NCI-H2029 (cell line): ENCODE results near the gene ARID5B.

ENCODE experiments used
- DNase-seq: peaks from one replicate; lab custom pipeline; 2025; lab: John Stamatoyannopoulos, UW

ARID5B gene

DNA sequence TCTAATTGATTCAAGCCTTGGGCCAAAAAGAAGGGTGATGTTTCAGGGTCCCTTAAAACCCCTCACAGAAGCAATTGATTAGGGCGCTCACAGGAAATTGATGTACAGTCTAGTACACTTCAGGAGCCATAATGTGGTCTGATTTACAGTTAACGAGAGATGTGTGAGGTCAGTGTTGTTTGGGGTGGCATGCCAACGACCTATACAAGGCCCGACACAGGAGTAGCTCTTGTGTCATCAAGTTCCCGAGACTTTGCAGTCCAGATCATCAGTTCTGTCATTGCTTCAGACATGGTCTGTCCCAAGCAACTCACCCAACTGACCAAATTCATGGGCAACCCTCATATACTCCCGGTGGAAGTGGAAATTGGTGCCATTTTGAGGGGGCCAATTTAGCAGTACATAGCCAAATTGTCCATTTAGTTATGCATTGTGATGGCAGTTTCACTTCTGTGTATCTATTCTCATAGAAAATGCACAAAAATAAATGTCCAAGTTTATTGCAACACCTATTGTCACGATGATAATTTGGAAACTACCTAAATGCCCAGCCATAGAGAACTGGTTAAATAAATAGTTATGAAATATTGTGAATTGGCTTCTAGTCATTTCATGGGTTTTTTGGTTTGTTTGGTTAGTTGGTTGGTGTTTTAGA, 18.0 kb upstream of the ARID5B start:
- no peak for DNase-seq

DNA sequence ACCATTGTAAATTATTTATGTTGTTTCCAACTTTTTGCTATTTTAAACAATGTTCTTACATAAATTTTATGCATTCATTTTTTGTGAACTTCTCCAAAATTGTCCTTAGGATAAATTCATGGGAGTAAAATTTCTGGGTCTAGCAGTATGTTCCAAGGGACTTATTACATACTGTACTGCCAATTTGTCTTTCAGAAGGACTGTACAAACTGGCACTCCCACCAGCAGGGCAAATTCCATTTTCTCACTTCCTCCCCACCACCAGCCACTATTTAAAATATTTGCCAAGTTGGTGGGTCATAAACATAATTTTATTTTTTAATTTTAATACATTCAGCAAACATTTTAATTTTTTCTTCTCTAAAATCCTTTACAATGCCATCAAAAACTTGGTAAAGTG, 13.7 kb upstream of the ARID5B start:
- DNase-seq, result no peak

DNA sequence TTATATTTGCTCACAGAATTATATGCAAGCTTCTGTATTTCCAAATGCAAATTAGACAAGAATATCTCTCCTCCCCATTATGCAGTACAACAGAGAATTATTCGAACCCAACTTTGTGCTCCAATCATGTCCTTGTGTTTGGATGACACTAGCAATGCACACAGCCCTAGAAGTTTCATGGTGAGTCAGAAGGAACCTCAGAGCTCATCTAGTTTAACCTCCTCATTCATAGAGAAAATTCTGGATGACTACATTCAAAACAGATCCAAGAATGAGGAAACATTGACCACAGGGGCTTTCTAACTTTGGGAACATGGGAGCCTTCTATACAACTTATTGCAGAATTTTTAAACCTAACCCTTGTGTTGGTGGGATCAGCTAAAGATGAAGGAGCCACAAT, 12.8 kb upstream of the ARID5B start:
- no peak for DNase-seq

DNA sequence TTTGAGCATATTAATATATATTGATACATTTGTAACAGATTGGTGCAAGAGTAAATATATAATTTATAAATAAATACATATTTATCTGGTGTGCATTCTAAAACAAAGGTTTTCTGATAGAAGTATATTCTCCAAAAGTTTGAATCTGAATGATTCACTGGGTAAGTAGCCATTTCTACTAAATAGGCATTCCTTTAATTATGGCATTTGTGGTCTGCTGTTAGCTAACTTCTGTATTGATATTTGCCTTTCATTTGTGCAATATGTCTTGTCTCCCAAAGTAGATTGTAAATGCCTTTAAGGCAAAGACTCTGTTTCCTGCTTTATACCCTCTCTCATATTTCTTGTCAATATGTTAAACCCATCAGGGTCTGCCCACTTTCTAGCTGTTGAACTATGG, 11.1 kb upstream of the ARID5B start:
- DNase-seq, result no peak

DNA sequence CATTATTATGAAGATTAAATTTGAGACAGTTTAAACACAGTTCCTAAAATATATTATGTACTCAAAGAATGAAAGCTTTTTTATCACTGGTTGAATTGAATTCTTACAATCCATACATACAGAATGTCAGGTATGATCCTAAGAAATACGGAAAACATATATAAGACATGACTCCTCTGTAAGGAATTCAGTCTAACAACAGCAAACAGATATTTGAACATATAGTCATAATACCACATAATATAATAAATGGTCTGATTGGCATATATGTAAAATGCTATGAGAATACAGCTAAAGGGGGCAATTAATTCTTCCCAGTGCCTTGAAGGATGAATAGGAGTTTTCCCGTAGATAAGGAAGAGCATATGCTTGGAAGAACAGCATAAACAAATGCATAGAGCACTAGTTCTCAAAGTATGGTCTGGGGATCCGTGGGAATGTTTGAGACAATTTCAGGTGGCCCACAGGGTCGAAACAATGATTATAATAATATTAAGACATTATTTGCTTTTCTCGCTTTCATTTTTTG, 10.6 kb upstream of the ARID5B start:
- DNase-seq, result no peak

DNA sequence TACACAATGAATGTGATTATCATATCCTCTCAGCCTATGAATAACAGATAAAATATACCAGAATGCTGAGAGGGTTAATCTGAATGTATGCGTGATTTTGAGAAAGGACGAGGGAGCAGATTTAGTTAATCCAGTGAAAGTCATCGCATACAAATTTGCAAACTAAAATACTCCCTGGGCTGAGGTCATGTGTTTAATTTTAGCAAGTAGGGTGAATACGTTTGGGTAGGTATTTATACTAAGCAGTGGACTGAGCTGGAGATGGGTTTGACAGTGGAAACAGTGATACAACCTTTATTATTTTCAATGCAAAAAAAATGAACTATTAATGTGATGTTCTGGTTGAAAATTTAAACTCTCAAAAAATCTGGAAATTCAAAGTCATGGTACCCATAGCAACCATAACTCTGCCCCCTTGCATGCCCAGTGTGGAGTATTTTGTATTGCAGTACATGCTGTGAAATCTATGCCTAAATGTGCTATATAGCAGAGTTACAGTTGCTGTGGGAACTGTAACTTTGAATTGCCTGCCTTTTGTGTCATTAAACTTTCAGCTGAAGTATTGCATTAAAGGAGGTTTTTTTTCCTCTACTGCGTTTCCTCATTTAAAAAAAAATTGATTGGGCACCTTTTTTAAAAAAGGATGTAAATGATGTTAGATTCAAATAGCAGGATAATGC, 9.5 kb upstream of the ARID5B start:
- no peak for DNase-seq

DNA sequence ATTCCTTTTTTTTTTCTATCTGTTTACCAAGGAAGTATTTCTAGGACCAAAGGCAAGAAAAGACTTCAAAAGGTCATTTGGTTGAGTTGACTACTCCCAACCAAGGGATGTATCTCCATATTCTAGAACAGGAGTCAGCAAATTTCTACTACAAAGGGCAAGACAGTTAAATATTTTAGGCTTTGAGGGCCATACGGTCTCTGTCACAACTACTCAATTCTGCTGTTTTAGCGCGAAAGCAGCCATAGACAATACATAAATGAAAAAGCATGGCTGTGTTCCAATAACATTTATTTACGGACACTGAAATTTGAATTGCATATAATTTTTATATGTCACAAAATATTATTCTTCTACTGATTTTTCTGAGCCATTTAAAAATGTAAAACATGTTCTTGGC, 8.5 kb upstream of the ARID5B start:
- no peak for DNase-seq

DNA sequence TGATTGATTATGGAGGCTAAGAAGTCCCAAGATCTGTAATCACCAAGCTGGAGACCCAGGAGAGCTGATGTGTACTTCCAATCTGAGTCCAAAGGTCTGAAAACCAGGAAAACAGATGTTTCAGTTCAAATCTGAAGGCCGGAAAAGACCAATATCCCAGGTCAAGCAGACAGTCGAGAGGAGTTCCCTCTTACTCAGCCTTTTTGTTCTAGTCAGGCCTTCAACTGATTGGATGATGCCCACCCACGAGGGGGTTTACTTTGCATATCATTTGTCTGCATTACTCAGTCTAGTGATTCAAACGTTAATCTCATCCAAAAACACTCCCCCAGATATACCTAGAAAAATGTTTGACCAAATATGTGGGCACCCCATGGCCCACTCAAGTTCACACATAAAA, 7.4 kb upstream of the ARID5B start:
- DNase-seq, result no peak

DNA sequence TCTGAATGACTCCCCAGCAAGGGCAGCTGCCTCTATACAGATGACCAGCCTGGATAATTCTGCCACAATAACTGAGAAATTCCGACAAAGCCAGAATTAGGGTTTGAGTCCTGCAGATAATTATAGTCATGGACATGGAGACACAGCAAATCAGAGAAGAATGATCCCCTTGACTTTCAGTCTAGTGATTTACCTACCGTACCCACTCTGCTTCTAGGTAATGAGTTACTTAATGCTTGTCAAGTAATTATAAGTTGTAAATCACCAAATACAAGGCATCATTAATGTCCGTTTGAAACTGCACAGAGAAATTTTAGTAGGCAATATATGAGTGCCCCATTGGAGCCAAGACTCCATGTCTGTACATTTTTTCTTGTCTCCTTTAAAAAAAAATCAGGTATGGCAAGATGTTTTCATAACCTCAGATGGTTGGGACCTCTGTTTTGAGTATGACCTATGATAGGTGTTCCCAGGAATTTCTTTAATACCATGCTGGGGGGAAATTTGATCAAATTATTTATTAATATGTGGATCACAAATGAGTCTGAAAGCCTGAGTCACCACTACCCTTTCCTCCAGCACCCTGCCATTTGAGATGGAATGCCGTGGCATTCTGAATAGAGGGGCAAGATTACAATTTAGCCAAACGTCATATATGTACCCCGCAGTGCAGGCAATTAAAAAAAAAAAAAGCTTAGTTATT, 5.5 kb upstream of the ARID5B start:
- DNase-seq, result no peak

DNA sequence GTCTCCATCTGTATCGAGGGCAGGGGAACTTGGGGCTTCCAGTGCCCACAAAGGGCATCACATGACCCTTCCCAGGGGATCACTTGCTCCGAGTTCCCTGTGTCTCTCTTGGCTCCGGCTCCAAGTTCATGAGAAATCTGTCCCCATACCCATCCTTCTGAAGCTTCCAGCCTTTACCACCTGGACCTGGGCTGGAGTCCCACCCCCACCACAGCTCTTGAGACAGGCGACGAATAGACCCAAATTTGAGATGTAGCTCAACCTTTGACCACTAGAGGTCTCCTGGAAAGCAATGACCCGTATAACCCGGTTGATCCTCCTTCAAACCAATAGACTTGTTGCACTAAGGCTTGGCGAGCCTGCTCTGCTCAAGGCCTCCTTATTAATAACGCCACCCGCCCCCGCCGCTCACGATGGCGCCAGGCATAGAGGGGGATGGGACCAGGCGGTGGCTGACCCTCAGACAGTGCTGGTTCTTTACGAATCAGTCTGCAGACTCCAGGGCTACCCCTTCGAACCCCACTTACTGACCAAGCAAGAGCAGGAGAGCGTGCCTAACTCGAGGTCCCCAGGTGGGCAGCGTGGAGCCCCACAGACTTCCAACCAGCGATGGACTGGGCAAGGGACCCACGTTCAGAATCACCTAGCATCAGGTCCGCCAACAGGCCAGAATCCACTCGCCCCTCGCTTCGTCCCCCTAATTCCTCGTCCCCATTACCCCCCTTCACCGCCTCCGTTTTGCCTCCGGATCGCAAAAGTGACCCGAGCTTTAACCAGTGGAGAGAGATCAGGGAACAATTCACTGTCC, 4.4 kb upstream of the ARID5B start:
- DNase-seq, result no peak

DNA sequence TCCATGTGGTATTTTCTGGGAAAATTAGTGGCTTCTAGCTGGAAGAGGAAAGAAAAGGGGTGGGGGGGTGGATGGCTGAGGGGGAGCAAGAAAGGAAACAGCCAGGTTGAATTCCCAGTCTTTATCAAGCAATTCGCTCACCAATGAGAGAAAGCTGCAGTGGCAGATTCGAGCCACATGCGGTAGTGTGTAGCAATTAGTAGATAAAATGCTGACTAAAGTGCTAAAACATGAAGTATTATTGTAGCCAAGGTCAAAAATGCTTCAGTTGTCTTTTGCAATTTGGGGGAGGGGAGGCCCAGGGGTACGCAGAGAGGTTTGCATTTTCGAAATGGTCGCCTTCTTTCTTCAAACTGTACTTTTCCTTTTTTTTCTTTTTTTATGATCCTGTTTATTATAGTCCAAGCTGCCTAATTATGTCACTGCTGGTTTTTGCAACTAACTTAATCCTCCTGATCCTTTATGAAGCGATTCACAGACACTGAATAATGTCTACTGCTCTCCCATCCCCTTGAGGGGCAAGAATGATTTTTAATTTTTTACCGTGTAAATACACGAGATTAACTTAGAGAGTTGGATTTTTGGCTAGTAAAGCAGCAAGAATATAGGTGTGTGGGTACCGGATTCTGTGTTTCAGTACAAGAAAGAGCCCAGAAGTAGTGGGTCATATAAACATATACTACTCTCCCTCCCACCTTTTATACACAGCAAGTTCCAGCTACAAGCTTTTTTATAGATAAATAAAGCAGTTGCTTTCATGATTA, 3.6 kb upstream of the ARID5B start:
- no peak for DNase-seq

DNA sequence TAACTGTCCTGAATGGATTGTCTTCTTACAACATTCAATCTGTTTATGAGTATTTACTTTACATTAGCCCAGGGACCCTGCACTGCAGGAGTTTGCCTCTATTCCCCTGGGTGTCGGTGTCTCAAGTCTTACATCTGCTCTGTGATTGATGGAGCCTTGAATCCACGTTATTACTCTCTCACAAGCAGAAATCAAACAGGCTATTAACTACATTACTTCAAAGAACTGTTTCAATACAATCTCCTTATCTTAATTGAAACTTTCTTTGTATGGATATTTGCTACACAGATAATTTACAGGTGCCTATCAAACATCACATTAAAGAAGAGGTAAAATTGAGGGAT, 3.1 kb upstream of the ARID5B start:
- DNase-seq, result no peak

DNA sequence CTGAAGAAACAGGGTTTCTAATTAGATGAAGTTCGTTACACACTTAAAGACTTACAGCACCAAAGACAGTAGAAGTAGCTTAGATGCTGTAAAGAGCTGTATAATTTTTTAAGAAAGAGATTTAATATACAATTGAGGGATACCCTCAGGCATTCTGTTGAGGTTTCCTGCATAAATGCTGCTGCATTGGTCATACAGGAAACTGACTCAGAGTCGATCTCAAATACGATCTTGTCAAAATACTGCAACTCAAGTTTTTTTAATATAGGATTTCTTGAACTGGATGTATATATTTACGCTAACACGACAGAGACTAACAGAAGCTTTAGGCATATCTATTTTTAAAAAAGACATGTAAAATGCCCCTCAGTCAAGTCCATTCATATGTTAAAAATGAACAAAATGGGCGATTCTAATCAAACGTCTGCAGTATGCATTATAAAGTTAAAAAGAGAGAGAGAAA, 2.4 kb upstream of the ARID5B start:
- DNase-seq, result no peak

DNA sequence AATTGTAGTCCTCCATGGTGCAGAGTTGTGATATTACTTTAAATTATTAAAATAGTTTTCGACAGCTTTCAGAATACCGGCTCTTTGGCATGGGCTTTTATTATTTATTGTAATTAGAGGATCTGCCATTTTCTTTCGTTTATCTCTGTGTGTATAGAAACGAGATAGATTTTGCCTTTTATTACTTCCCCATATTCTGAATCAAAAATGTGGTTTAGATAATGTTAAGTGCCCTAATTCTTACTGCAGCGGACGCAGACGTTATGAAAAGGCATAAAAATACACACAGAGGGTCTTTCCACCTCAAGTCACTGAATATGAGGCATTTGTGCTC, 1.9 kb upstream of the ARID5B start:
- no peak for DNase-seq

DNA sequence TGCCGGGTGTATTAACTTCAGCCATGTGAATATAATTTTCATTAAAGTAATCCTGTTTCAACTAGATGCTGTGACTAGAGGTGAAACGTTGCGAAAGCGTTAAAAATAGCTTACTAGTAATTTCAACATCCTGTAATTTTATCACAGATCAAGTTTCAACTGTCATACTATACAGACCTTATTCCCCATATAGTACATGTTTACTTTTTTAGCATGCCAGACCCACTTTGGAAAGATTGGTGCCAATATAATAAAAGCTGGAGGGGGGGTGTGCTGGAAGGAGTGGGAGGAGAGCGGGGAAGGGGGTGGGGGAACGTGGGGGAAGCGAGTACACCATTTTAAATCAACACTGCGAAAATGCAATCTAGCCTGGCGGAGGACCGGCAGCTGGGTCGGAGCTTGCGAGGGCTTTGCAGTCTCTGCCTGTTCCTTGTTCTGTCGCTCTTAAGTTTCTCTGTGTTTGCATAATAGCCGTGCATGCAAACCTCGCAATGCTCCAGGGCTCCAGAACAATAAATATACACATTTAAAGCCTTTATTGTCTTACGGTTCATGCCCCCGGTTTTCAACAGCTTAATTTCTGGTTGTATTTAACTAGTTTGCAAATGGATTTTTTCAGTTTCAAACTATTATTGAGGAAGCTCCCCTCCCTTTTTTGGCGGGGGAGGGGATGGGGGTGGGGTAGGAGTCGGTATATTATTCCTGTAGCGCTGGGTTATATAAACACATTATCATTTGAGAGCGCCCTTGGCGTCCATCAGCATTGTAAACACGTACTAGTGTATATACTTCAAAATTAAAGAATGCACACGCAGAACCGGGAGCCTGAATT, 1.3 kb upstream of the ARID5B start:
- DNase-seq, result peak; percentile 57

DNA sequence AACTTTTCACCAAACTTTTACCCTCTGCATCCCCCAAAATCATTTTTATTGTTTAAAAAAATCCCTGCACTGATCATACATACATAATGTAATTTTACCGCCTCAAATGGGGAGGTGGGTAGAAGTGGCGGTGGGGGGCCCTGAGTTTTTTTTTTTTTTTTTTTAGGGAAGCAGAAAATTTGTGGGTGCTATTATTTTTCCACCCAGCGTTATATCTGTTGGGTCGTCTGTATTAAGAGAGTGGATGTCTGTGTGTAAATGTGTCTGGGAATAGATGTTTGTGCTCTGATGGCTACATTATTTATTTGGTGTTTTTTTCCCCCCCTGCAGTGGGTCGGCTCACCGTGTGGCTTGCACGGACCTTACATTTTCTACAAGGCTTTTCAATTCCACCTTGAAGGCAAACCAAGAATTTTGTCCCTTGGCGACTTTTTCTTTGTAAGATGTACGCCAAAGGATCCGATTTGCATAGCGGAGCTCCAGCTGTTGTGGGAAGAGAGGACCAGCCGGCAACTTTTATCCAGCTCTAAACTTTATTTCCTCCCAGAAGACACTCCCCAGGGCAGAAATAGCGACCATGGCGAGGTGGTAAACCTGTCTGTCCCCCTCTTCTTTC, 438 bp downstream of the ARID5B start:
- DNase-seq, result no peak

DNA sequence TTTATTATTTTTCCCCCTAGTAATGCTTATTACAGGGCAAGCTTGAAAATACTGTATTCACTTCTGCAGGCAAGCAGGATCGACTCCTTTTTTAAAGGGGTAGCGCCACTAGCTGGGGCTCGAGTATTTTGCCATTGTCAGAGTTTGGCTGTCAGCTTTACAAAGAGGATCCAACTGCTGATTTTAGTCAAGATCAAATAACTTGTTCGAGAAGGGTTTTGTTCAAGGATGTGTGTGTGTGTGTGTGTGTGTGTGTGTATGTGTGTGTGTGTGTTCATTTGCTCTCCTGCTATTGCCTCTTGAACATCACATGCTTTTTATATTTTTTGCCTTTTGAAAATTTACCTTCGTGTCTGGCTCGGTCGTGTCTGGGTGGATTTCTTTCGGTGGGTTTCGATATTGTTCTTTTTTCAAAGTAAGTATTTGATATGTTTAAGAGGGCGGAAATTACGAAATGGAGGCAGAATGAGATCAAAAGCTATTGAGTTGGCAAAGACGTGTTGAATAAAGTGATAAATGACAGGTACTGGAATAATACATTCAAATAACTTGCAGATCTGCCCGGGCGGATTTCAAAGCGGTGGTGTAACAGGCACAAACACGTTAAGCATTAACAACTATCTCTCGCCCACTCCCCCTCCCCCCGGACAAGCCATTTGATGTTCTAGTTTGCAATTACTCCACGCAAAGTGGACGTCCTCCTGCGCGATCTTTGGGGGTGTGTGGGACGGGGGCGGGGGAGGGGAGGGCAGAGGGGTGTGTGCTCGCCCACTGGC, 1.1 kb downstream of the ARID5B start:
- no peak for DNase-seq

DNA sequence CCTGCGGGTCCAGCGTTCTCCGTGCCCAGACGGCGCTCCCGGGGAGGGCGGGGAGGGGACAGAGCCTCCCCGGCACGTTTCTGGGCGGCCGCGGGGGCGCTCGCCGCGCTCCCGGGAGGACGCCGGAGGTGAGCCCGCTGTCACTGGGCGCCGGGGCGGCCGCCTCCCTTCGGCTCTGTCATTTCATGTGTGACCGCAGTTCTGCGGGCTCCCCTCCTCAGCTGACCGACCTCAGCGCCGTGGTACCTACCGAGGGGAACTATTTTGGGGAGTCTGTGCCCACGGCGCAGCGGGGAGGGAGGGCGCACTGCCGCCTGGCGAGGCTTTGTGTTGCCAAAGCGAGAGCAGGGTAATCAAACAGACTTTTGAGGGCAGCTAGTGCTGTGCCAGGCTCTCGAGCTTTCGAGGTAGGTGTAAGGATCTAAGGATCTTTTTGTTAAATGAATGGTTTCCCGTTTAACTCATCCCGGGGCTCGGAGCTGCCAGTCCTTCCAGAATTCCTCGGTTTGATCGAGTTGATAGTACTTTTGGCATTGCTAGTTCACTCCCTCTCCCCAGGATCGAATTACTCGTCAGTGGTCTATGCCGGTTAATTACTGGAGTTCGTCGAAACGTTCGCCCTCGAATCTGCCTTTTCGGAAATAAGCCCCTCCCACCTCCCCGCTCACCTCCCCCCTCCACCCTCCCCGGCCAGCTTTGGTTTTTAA, 1.9 kb downstream of the ARID5B start:
- DNase-seq, result peak; percentile 14

DNA sequence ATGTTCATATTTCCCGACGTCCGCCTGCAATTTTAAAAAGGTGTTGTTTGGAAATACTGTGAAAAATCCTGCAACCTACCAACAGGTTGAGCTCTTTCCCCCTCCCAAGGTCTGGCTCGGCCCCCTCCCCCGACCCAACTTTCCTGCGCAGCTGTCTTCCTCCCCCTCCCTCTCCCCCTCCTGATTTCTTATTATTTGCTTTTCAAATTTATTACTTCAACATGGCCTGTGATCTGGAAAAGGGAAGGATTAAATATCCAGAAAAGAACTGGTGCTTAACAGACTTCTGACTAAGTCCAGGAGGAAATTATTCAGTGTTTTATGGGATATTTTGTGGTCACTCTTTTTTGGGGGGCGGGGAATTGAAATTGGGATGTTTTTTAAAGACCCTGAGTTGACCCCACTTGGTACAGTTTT, 2.4 kb downstream of the ARID5B start:
- DNase-seq, result no peak
